H1 (cell line): ENCODE results near the gene ZNF839. TPM values are rescaled to one million over a fixed set of nuclear protein-coding genes. Genes with fewer than 3 reads are reported as not detected.

Source experiments
- CTCF ChIA-PET: fragments of 300-600 bp; sonication (Branson Sonifier 250); formaldehyde crosslinking; loops from one replicate; lab custom pipeline; 2021; ENCODE audit not compliant: partially characterized antibody; lab: Charles Lee
- POLR2A ChIA-PET: fragments of 300-600 bp; sonication (Branson Sonifier 250); formaldehyde crosslinking; loops from one replicate; lab custom pipeline; 2021; ENCODE audit warnings: inconsistent platforms; ENCODE audit not compliant: partially characterized antibody; lab: Charles Lee
- DNase-seq, 2 experiments: peaks; one replicate each; pipeline versions ENCODE4 v3.0.0 to v3.0.0-alpha.2; 2010 to 2022; ENCODE audit warnings: low spot score in 2 of 2, low read depth in 1 of 2, mixed read lengths in 1 of 2
- FAIRE-seq: peaks from 2 replicates; lab custom pipeline; 2011; peaks lifted over from hg19 to GRCh38; lab: Jason Lieb, UNC
- H2AFZ ChIP-seq: 2 replicates; pipeline ENCODE4 v1.8.1; 2012; ENCODE audit warnings: low read length, inconsistent platforms
- H2AK5ac ChIP-seq: 2 replicates; pipeline ENCODE4 v1.6.1; 2013; ENCODE audit warnings: low read depth, low read length
- H2BK120ac ChIP-seq: replicated peaks from 2 replicates; pipeline ENCODE3; 2013; ENCODE audit warnings: low read depth, low read length, inconsistent platforms
- H2BK12ac ChIP-seq: 2 replicates; pipeline ENCODE4 v1.6.1; 2013; ENCODE audit warnings: low read depth, low read length
- H2BK15ac ChIP-seq: 2 replicates; pipeline ENCODE4 v1.6.1; 2013; ENCODE audit warnings: low read length
- H2BK20ac ChIP-seq: 2 replicates; pipeline ENCODE4 v1.6.1; 2013; ENCODE audit warnings: low read length
- H2BK5ac ChIP-seq: 2 replicates; pipeline ENCODE4 v1.6.1; 2013; ENCODE audit warnings: low read depth, low read length
- H3K14ac ChIP-seq: 2 replicates; pipeline ENCODE4 v1.6.1; 2013; ENCODE audit warnings: inconsistent platforms; ENCODE audit not compliant: insufficient read length
- H3K18ac ChIP-seq: 2 replicates; pipeline ENCODE4 v1.6.1; 2013; ENCODE audit warnings: low read length; ENCODE audit errors: extremely low read depth
- H3K23ac ChIP-seq: 2 replicates; pipeline ENCODE4 v1.6.1; 2013; ENCODE audit warnings: inconsistent platforms; ENCODE audit not compliant: insufficient read length
- H3K23me2 ChIP-seq: 2 replicates; pipeline ENCODE4 v1.6.1; 2013; ENCODE audit warnings: low read depth, low read length
- H3K27ac ChIP-seq: 2 replicates; pipeline ENCODE4 v1.6.1; 2011; ENCODE audit warnings: low read depth, low read length, inconsistent platforms
- H3K27me3 ChIP-seq, 4 experiments: replicated peaks in 1 of 4; 1 replicate in 1 of 4; 2 replicates in 3 of 4; pipeline versions ENCODE4 v1.6.1 to v1.8.1; 2011 to 2013; ENCODE audit warnings: low read length in 3 of 4, mild to moderate bottlenecking in 3 of 4, inconsistent platforms in 2 of 4, mixed read lengths in 2 of 4, moderate library complexity in 1 of 4; ENCODE audit not compliant: control insufficient read depth in 3 of 4, insufficient read depth in 3 of 4; ENCODE audit errors: extremely low read depth in 1 of 4
- H3K36me3 ChIP-seq, 4 experiments: 2 replicates each; pipeline versions ENCODE4 v1.6.1 to v1.8.1; 2011 to 2013; ENCODE audit warnings: mild to moderate bottlenecking in 4 of 4, low read length in 3 of 4, moderate library complexity in 2 of 4, control low read depth in 1 of 4, inconsistent platforms in 1 of 4; ENCODE audit not compliant: insufficient read depth in 4 of 4, control insufficient read depth in 2 of 4
- H3K4ac ChIP-seq: replicated peaks from 2 replicates; pipeline ENCODE3; 2013; ENCODE audit warnings: low read length, low read depth, mixed read lengths, inconsistent platforms; ENCODE audit not compliant: insufficient read length
- H3K4me1 ChIP-seq, 4 experiments: replicated peaks in 1 of 4; 1 replicate in 1 of 4; 2 replicates in 3 of 4; pipeline versions ENCODE4 v1.6.1 to v1.8.1; 2011 to 2013; ENCODE audit warnings: low read length in 3 of 4, inconsistent platforms in 2 of 4, mixed read lengths in 1 of 4; ENCODE audit not compliant: insufficient read depth in 4 of 4, control insufficient read depth in 3 of 4
- H3K4me2 ChIP-seq, 2 experiments: 2 replicates each; pipeline versions ENCODE4 v1.6.1 to v1.8.1; 2011 to 2013; ENCODE audit warnings: low read depth in 2 of 2, low read length in 2 of 2, control low read depth in 1 of 2, inconsistent platforms in 1 of 2, mild to moderate bottlenecking in 1 of 2; ENCODE audit not compliant: insufficient read depth in 1 of 2
- H3K4me3 ChIP-seq, 4 experiments: fragments of 200-600, 300-600 bp in 1 of 4; sonication (generic), shearing (Covaris generic), sonication (Bioruptor Twin) in 1 of 4; 2 replicates each; pipeline versions ENCODE4 v1.5.1 to v1.8.1; 2011 to 2016; ENCODE audit warnings: low read length in 4 of 4, low read depth in 3 of 4, control low read depth in 2 of 4, inconsistent platforms in 2 of 4, mild to moderate bottlenecking in 2 of 4, mixed read lengths in 1 of 4, moderate library complexity in 1 of 4; ENCODE audit not compliant: insufficient read depth in 2 of 4; ENCODE audit errors: extremely low read depth in 1 of 4
- H3K56ac ChIP-seq: replicated peaks from 2 replicates; pipeline ENCODE3; 2013; ENCODE audit warnings: low read depth, mild to moderate bottlenecking, mixed read lengths, low read length, inconsistent platforms; ENCODE audit not compliant: insufficient read length
- H3K79me1 ChIP-seq: 2 replicates; pipeline ENCODE4 v1.6.1; 2013; ENCODE audit warnings: low read depth, low read length, control low read depth
- H3K79me2 ChIP-seq, 2 experiments: 2 replicates each; pipeline versions ENCODE4 v1.6.1 to v1.8.1; 2012 to 2013; ENCODE audit warnings: low read length in 2 of 2, mild to moderate bottlenecking in 2 of 2, inconsistent platforms in 1 of 2; ENCODE audit not compliant: insufficient read depth in 2 of 2, control insufficient read depth in 1 of 2
- H3K9ac ChIP-seq, 4 experiments: replicated peaks in 1 of 4; 1 replicate in 1 of 4; 2 replicates in 3 of 4; pipeline versions ENCODE4 v1.6.1 to v1.8.1; 2011 to 2013; ENCODE audit warnings: low read depth in 3 of 4, low read length in 3 of 4, control low read depth in 2 of 4, mild to moderate bottlenecking in 2 of 4, moderate library complexity in 2 of 4, inconsistent platforms in 1 of 4; ENCODE audit errors: extremely low read depth in 1 of 4
- H3K9me3 ChIP-seq, 2 experiments: 2 replicates each; pipeline versions ENCODE4 v1.6.1 to v1.8.1; 2012 to 2013; ENCODE audit warnings: mild to moderate bottlenecking in 2 of 2, moderate library complexity in 2 of 2, control low read depth in 1 of 2, inconsistent platforms in 1 of 2, low read depth in 1 of 2, low read length in 1 of 2, mixed read lengths in 1 of 2; ENCODE audit not compliant: insufficient read depth in 2 of 2
- H4K20me1 ChIP-seq, 2 experiments: replicated peaks in 1 of 2; 2 replicates each; pipeline versions ENCODE3 to v1.8.1; 2011 to 2013; ENCODE audit warnings: inconsistent platforms in 2 of 2, low read length in 2 of 2, mild to moderate bottlenecking in 1 of 2; ENCODE audit not compliant: insufficient read depth in 2 of 2, control insufficient read depth in 1 of 2
- H4K5ac ChIP-seq: 2 replicates; pipeline ENCODE4 v1.6.1; 2013; ENCODE audit warnings: low read length, low read depth, mixed read lengths, inconsistent platforms; ENCODE audit not compliant: insufficient read length
- H4K8ac ChIP-seq: 2 replicates; pipeline ENCODE4 v1.8.0; 2013; ENCODE audit warnings: mild to moderate bottlenecking, moderate library complexity, low read length, inconsistent platforms; ENCODE audit not compliant: insufficient read depth; ENCODE audit errors: extremely low read depth
- H4K91ac ChIP-seq: replicated peaks from 2 replicates; pipeline ENCODE3; 2013; ENCODE audit warnings: low read length, mixed read lengths, inconsistent platforms; ENCODE audit not compliant: insufficient read length
- CEBPB ChIP-seq: IDR thresholded peaks from 2 replicates; pipeline ENCODE4 v1.6.1; 2012; ENCODE audit warnings: low read depth, low read length
- RFX5 ChIP-seq: IDR thresholded peaks from 2 replicates; pipeline ENCODE4 v1.6.1; 2011; ENCODE audit warnings: low read depth, low read length, improper control_type of control experiment, borderline replicate concordance
- YY1 ChIP-seq: IDR thresholded peaks from 2 replicates; pipeline ENCODE4 v1.6.1; 2011; ENCODE audit warnings: low read depth, mild to moderate bottlenecking, low read length
- WGBS, 2 experiments: shearing (Covaris generic) in 1 of 2; methylation state at CpG; one replicate each; pipeline versions ENCODE4 v1.1.6 to v1.1.7; 2013 to 2015; ENCODE audit warnings: low lambda C conversion rate in 2 of 2, mixed read lengths in 2 of 2, inconsistent platforms in 1 of 2, low coverage in 1 of 2, missing lambda C conversion rate in 1 of 2; ENCODE audit not compliant: insufficient replicate concordance in 2 of 2, insufficient coverage in 1 of 2, insufficient read length in 1 of 2; ENCODE audit errors: extremely low coverage in 1 of 2, missing lambda C conversion rate in 1 of 2; 5-methylcytosine and 5-hydroxymethylcytosine counted together
- polyA plus RNA-seq, 7 experiments: library from polyadenylated mRNA; depleted of rRNA in 3 of 7; stranded (reverse) in 5 of 7; unstranded in 2 of 7; fragments of >200 nt in 5 of 7; fragments of 200-250 nt in 2 of 7; gene quantifications; 1 replicate in 5 of 7; 2 replicates in 1 of 7; 4 replicates in 1 of 7; pipeline versions ENCODE4 v1.2.1 to v1.2.3, GENCODE V29; 2011 to 2013; ENCODE audit warnings: missing spikeins in 2 of 7, mixed read lengths in 2 of 7
- total RNA-seq: library from RNA; stranded (reverse); fragmentation: NEBNext Ultra II Directional; extraction: Animal tissue kit (Norgen Biotek cat#: 25700); gene quantifications from 2 replicates; pipeline ENCODE4 v1.2.1, GENCODE V29; 2021

The ZNF839 gene
- total and polyA plus RNA-seq, 2 of the 8 experiments (the other 6 are each of a cell fraction or from before 2014, with no cell fraction given) = 8.1 to 9.4 TPM

- no peaks in the 10 kb centered on the region; the same call in 1 of the 2 replicates for H3K79me1 ChIP-seq
- no peak overlapping the region for H2BK120ac ChIP-seq
- H3K4me2 ChIP-seq = no peak overlapping the region
- ChIA-PET POLR2A (no interaction called here), CTCF (interaction anchor here (0.7 to 1.2 kb wide), 3 partner anchors 36 to 176 kb away, joined by 3 read pairs; no protein-coding TSS in a partner anchor)
- no peaks in the 10 kb centered on the region; a peak in 1 of 4 replicates for H3K9me3 ChIP-seq
- no peak for DNase-seq
- no peak overlapping the region for H2AK5ac ChIP-seq
- no peaks in the 10 kb centered on the region for H3K36me3 ChIP-seq
- no peak overlapping the region for H3K4me3 ChIP-seq
- H3K4me1 ChIP-seq = no peaks in the 10 kb centered on the region
- H3K27ac ChIP-seq = no peak overlapping the region
- H2BK5ac ChIP-seq = no peak overlapping the region
- H4K20me1 ChIP-seq = no peaks in the 10 kb centered on the region
- H3K14ac ChIP-seq = no peak overlapping the region
- no peak overlapping the region for H3K4ac ChIP-seq
- no peak overlapping the region for H4K8ac ChIP-seq
- no peaks in the 10 kb centered on the region for H3K79me2 ChIP-seq
- H4K5ac ChIP-seq = no peak overlapping the region
- no peak overlapping the region for H2BK15ac ChIP-seq
- H3K9ac ChIP-seq = no peak overlapping the region
- H4K91ac ChIP-seq = no peak overlapping the region
- H3K18ac ChIP-seq = no peak overlapping the region
- TF ChIP-seq YY1 = no peak
- TF ChIP-seq CEBPB = no peak
- TF ChIP-seq RFX5 = no peak
- TF ChIP-seq, all 59 proteins: peak for 0
- H2AFZ ChIP-seq = no peak overlapping the region
- H3K23ac ChIP-seq = no peak overlapping the region
- FAIRE-seq = no peak
- no peaks in the 10 kb centered on the region for H3K27me3 ChIP-seq
- H2BK20ac ChIP-seq = no peak overlapping the region
- H3K56ac ChIP-seq = no peak overlapping the region
- 90% methylated on average over 5 of the region's 5 CpGs; no CpG with 5 or more reads in 1 of the 2 experiments for WGBS, 2 experiments
- no peak overlapping the region for H2BK12ac ChIP-seq
- no peaks in the 10 kb centered on the region for H3K23me2 ChIP-seq
Measured at GRCh38 chr14:102272392-102272791, 47.2 kb upstream of the ZNF839 start.
